Stimulated activated naive CD8-positive, alpha-beta T cell treated with anti-CD3 and anti-CD28 coated beads, Interleukin-15, amount 100 ng/mL, for 72 hours (primary cell): ENCODE measurements around the gene SV2C.
A peak's percentile ranks its signal among the peaks of the same experiment; 100 is the strongest.
"Not testable (repeated sequence)": the region's sequence is repeated elsewhere in the genome, so short reads cannot be mapped to it uniquely, and the experiment has no call there.

ENCODE experiments used
- ATAC-seq: fragments of 150-1000 bp; cut with Tn5 transposase; 2 replicates; pipeline ENCODE4 v1.10.0; 2021; ENCODE audit warnings: mild to moderate bottlenecking, moderate library complexity
- DNase-seq, 2 donors: peaks; one replicate each; pipeline ENCODE4 v3.0.0; 2021 to 2022
- H3K27ac Mint-ChIP-seq, 2 donors: one replicate each; pipeline ENCODE4 v1.8.0; 2022; ENCODE audit warnings: mild to moderate bottlenecking in 2 of 2, mixed read lengths in 2 of 2, moderate library complexity in 2 of 2
- H3K27me3 Mint-ChIP-seq: one replicate; pipeline ENCODE4 v1.8.0; 2022; ENCODE audit warnings: mixed read lengths
- H3K4me1 Mint-ChIP-seq: one replicate; pipeline ENCODE4 v1.8.0; 2022; ENCODE audit warnings: mild to moderate bottlenecking, mixed read lengths
- H3K4me3 Mint-ChIP-seq, 2 donors: one replicate each; pipeline ENCODE4 v1.8.0; 2022; ENCODE audit warnings: mild to moderate bottlenecking in 2 of 2, mixed read lengths in 2 of 2, moderate library complexity in 1 of 2
- H3K9me3 Mint-ChIP-seq, 2 donors: one replicate each; pipeline ENCODE4 v1.8.0; 2022; ENCODE audit warnings: mixed read lengths in 2 of 2

SV2C gene

GRCh38 chr5:76365561-76365960, 282.4 kb downstream of the SV2C start:
- H3K27me3 Mint-ChIP-seq: peaks cover 13% of the 10 kb centered on the region

DNA sequence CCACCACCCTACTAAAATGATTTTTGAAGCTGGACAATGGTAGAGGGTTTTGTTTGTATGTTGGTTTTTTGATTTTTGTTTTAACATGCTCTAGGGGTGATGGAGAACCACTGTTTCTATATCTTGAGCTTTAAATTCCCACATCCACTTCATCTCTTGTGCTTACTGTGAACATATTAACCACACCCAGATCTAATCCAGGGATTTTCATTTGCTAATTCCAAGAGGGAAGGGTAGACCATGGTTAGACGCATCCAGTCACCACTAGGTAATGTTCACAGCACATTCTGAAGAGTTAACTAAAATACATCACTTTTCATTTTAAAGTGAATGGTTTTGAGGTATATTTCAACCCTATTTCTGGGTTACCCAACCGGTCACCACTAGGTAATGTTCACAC, 283.4 kb downstream of the SV2C start:
- ATAC-seq (no peak), DNase-seq (no peak)
- H3K9me3 Mint-ChIP-seq: peaks cover 0 to 5% of the 10 kb centered on the region in 2 donors
- no peak overlapping the region for H3K27ac Mint-ChIP-seq
- peaks cover 32% of the 10 kb centered on the region for H3K4me1 Mint-ChIP-seq
- H3K4me3 Mint-ChIP-seq: no peak overlapping the region
- peaks cover 13% of the 10 kb centered on the region for H3K27me3 Mint-ChIP-seq

More at GRCh38 chr5:76365561-76365960, 282.4 kb downstream of the SV2C start:
- H3K4me1 Mint-ChIP-seq: peaks cover 32% of the 10 kb centered on the region
- no peak for ATAC-seq
- no peak overlapping the region for H3K27ac Mint-ChIP-seq
- H3K9me3 Mint-ChIP-seq: peaks cover 0 to 5% of the 10 kb centered on the region in 2 donors
- no peak for DNase-seq
- H3K4me3 Mint-ChIP-seq: no peak overlapping the region

DNA sequence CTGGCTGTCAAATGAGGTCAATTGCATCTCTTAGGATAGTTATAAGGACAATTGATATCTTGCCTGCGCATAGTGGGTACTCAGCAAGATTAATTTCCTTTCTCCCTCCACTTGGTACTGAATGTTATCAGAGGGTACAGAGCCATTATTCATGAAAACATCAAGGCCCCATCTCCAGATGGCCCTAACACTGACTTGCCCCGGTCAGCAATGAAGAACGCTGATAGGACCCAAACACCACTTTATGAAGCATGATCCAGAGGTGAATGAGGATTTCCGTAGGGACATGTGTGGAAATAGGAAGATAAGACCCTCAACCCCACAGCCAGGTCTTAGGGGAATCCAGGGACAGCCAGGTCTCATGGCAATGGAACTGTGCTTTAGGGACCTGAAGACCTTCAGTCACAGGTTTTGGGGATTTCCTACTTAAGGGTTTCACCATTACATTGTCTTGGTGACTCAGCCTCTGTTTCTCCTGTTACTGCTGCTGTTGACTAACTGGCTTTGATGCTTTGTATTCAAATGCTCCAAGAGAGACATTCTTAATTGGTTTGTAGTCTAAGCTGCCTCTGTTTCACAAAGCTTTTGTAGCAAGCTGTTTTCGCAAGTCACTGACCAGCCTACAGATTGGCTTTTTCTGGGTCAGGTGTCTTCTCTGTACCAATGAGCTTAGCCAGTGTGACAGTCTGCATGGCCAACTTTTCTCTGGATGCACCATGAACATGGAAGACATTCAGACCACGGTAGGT, 284.6 kb downstream of the SV2C start:
- Mint-ChIP-seq H3K9me3 (peaks cover 0 to 5% of the 10 kb centered on the region in 2 donors), H3K27ac (peak overlapping the region in 1 of 2 donors; percentile 65), H3K27me3 (peaks cover 10% of the 10 kb centered on the region), H3K4me1 (peaks cover 43% of the 10 kb centered on the region), H3K4me3 (no peak overlapping the region)
- peak; percentile 34 to 50 for DNase-seq
- peak; percentile 96 for ATAC-seq

GRCh38 chr5:76368941-76369340, 285.8 kb downstream of the SV2C start:
- Mint-ChIP-seq H3K27ac (peak overlapping the region; percentile 59 to 85), H3K4me1 (peaks cover 42% of the 10 kb centered on the region), H3K27me3 (peaks cover 6% of the 10 kb centered on the region), H3K4me3 (peak overlapping the region; percentile 19 to 31), H3K9me3 (peaks cover 0 to 5% of the 10 kb centered on the region in 2 donors)
- ATAC-seq (no peak), DNase-seq (no peak)

- H3K4me1 Mint-ChIP-seq: peaks cover 39% of the 10 kb centered on the region
- H3K4me3 Mint-ChIP-seq, H3K27me3 Mint-ChIP-seq, H3K9me3 Mint-ChIP-seq, H3K27ac Mint-ChIP-seq, ATAC-seq: not testable (repeated sequence)
- DNase-seq: peak; percentile 12 to 14
Measured at GRCh38 chr5:76369668-76370067, 286.5 kb downstream of the SV2C start.

DNA sequence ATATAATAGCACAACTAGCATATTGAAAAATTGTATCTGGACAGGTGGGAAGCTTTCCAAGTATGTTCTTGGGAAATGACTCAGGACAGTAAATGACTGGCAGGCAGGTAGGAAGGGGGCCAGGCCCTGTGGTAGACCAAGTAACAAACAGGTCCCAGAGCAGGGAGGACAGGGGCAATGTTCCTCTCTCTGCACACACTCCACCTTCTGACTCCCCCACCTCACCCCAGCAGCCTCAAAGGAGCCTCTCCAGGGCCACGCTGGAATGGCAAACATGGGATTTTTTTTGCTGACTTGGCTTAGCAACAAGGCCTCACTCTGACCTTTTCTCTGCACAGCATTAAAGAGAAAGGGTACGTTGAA, 288.8 kb downstream of the SV2C start:
- Mint-ChIP-seq H3K27me3 (no peaks in the 10 kb centered on the region), H3K27ac (no peak overlapping the region), H3K4me1 (peaks cover 49% of the 10 kb centered on the region), H3K9me3 (peaks cover 0 to 5% of the 10 kb centered on the region in 2 donors), H3K4me3 (no peak overlapping the region)
- no peak for DNase-seq
- no peak for ATAC-seq

DNA sequence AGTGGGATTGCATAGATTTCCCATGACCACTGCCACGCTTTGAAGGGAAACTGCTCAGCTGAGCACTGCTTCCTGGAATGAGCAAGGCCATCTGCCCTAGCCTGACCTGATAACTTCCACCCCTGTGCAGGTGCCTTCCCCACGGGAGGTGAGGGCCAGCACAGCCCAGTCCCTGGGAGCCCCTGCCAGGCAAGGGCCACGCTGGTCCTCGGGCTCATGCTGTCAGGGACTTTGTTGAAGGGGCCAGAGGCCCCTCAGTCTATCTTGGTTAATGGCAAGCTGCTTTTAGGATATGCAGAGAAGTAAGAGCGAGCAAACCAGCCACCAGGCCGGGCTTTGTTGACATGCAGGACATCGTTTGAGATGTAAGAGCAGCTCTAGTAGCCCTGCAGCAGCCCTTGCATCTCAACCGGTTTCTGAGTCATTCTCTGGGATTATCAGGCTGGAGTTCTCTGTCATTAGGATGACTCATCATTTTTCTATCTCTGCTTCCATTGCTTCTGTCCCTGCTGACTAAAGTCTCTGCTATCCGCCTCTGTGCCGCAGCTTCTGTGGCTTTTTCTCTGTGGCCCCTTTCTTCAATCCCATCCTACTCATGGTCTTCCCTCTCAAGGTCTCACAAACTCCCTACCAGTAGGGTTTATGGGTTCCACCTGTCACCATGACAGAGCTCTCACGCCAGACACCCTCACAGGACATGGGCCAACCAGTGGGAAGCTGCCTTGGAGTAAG, 289.3 kb downstream of the SV2C start:
- ATAC-seq: no peak
- H3K9me3 Mint-ChIP-seq: peaks cover 0 to 5% of the 10 kb centered on the region in 2 donors
- H3K4me3 Mint-ChIP-seq: no peak overlapping the region
- H3K27ac Mint-ChIP-seq: no peak overlapping the region
- H3K27me3 Mint-ChIP-seq: no peaks in the 10 kb centered on the region
- H3K4me1 Mint-ChIP-seq: peaks cover 47% of the 10 kb centered on the region
- no peak for DNase-seq

GRCh38 chr5:76376148-76376865, 293.1 kb downstream of the SV2C start:
- H3K27me3 Mint-ChIP-seq: no peaks in the 10 kb centered on the region
- peaks cover 38% of the 10 kb centered on the region for H3K4me1 Mint-ChIP-seq
- H3K4me3 Mint-ChIP-seq: no peak overlapping the region
- DNase-seq (no peak), ATAC-seq (no peak)
- H3K27ac Mint-ChIP-seq: no peak overlapping the region
- no peaks in the 10 kb centered on the region for H3K9me3 Mint-ChIP-seq

GRCh38 chr5:76376866-76377230, 293.7 kb downstream of the SV2C start:
- H3K4me3 Mint-ChIP-seq: no peak overlapping the region
- ATAC-seq (no peak), DNase-seq (no peak)
- H3K9me3 Mint-ChIP-seq: no peaks in the 10 kb centered on the region
- H3K4me1 Mint-ChIP-seq: peaks cover 36% of the 10 kb centered on the region
- H3K27me3 Mint-ChIP-seq: no peaks in the 10 kb centered on the region
- H3K27ac Mint-ChIP-seq: no peak overlapping the region

DNA sequence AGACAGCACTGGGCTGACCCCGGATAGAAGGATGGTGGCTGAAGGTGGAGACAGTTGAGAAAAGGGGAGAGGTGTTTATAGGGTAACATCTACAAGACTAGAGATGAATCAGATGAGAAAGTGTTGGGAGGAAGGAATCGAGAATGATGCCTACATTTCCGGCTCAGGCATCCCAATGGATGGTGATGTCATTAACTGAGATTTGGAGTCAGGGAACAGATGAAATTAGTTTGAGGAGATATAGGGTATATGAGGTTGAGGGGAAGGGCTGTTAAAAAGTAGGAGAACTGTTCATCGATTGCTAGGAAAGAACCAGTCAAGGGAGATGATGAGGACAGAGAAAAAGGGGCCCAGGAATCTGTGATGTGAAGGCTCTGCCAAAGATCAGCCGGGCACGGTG, 295.2 kb downstream of the SV2C start:
- H3K4me3 Mint-ChIP-seq: no peak overlapping the region
- no peak for DNase-seq
- peak overlapping the region in 1 of 2 donors; percentile 13 for H3K27ac Mint-ChIP-seq
- H3K9me3 Mint-ChIP-seq: no peaks in the 10 kb centered on the region
- H3K27me3 Mint-ChIP-seq: no peaks in the 10 kb centered on the region
- no peak for ATAC-seq
- H3K4me1 Mint-ChIP-seq: peaks cover 28% of the 10 kb centered on the region

DNA sequence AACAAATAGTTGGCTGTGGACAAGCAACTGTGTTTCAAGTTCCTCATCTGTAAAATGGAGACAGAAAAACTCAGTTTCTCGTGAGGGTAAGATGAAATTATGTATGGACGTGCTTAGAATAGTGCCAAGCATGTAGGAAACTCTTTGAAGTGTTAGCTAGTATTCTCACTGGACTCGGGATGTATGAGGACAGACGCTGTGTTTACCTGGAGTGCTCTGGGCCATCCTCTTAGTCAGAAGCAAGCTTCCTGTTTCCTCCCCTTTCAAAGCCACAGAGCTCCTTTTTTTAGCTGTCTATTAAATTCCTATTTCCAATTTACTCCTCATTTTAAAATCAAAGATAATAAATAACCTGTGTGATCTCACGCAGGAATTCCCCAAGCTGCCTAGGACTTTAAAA, 296.1 kb downstream of the SV2C start:
- peaks cover 36% of the 10 kb centered on the region for H3K4me1 Mint-ChIP-seq
- DNase-seq: no peak
- H3K9me3 Mint-ChIP-seq: no peaks in the 10 kb centered on the region
- no peak for ATAC-seq
- no peak overlapping the region for H3K4me3 Mint-ChIP-seq
- H3K27ac Mint-ChIP-seq: no peak overlapping the region
- no peaks in the 10 kb centered on the region for H3K27me3 Mint-ChIP-seq

DNA sequence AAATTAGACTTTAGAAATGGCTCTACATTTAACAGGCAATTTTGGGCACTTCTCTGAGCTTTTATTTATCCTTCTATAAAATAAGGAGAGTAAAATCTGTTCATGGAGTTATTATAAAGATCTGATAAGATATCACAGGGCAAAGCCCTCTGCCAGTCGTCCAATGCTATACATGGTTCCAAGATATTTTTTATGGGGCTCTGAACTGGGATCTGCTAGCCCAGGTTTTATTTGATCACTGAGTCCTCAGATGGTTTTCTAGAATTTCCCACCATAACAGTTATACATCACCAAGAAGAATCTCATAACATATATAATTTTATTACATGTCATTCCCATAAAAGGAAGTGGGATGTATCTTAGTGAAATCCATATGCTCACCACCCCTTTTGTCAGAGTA, 296.7 kb downstream of the SV2C start:
- Mint-ChIP-seq H3K27ac (no peak overlapping the region), H3K4me3 (no peak overlapping the region), H3K27me3 (no peaks in the 10 kb centered on the region), H3K4me1 (peaks cover 41% of the 10 kb centered on the region), H3K9me3 (no peaks in the 10 kb centered on the region)
- DNase-seq (no peak), ATAC-seq (no peak)

- DNase-seq (no peak), ATAC-seq (no peak)
- Mint-ChIP-seq H3K4me3 (no peak overlapping the region), H3K9me3 (no peaks in the 10 kb centered on the region), H3K27me3 (no peaks in the 10 kb centered on the region), H3K4me1 (peaks cover 44% of the 10 kb centered on the region), H3K27ac (no peak overlapping the region)
Measured at GRCh38 chr5:76380346-76381066, 297.3 kb downstream of the SV2C start.

DNA sequence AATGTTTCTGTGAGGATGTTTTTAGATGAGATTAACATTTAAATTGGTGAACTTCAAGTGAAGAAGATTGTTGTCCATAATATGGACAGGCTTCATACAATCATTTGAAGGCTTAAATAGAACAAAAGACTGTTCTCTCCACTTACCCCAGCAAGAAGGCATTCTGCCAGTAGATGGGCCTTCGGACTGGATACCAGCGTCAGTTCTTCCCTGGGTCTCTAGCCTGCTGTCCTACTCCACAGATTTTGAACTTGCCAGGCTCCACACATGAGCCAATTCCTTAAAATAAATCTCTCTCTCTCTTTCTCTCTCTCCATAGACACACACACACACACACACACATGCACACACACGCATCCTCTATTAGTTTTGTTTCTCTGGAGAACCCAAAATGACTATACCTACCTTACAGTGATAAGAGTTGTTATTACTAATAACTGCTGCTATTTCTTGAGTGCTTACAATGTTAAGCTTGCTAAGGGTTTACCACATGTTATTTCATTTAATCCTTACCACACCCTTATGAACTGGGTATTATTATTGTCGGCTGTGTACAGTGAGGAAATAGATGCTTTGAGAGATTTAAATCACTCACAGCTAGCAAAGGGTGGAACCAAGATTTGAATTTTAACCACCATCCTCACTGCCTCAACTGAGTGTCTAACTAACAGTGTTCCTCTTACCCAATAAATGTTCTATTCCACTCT, 300.1 kb downstream of the SV2C start:
- no peaks in the 10 kb centered on the region for H3K27me3 Mint-ChIP-seq
- H3K9me3 Mint-ChIP-seq: no peaks in the 10 kb centered on the region
- H3K4me3 Mint-ChIP-seq: no peak overlapping the region
- ATAC-seq (peak; percentile 65), DNase-seq (no peak)
- no peak overlapping the region for H3K27ac Mint-ChIP-seq
- peaks cover 39% of the 10 kb centered on the region for H3K4me1 Mint-ChIP-seq

- peak overlapping the region in 1 of 2 donors; percentile 14 for H3K4me3 Mint-ChIP-seq
- no peaks in the 10 kb centered on the region for H3K9me3 Mint-ChIP-seq
- DNase-seq: no peak
- ATAC-seq: peak; percentile 48
- no peak overlapping the region for H3K27ac Mint-ChIP-seq
- no peaks in the 10 kb centered on the region for H3K27me3 Mint-ChIP-seq
- H3K4me1 Mint-ChIP-seq: peaks cover 41% of the 10 kb centered on the region
Measured at GRCh38 chr5:76384189-76384588, 301.0 kb downstream of the SV2C start.
